HG03135 (cell line): ENCODE measurements around the gene ASAP2.

Experiments
- ATAC-seq: cut with Tn5 transposase; IDR thresholded peaks from one replicate; pipeline ENCODE4 v1.9.1; 2021; ENCODE audit warnings: mild to moderate bottlenecking, moderate library complexity; ENCODE audit not compliant: unreplicated experiment

ASAP2 gene

DNA sequence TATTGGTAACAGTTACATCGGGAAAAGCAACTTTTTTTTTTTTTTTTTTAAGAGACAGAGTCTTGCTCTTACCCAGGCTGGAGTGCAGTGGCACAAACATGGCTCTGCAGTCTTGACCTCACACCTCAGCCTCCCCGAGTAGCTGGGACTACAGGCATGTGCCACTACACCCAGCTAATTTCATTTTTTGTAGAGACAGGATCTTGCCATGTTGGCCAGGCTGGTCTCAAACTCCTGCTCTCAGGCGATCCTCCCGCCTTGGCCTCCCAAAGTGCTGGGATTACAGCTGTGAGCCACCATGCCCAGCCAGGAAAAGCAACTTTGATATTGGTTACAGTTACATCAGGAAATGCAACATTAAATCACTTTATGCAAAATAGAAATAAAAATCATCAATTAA lies 212.1 kb downstream of the ASAP2 start:
- no peak for ATAC-seq

DNA sequence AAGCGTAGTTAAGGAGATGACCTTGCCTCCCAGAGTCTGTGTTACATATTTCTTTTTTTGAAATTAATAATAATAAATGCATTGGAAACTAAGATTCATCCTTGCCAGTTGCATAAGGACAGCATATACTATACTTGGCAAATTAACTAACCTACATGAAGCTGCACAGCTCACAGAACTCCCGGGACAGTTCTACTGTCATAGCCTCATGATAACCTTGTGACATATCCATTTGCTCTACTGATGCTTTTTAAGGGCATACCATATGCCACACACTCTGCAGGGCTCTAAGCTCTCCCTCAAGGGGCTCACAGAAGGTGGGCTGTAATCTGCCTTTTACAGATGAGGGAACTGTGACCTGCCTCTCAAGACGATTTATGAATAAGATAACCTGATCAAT lies 212.9 kb downstream of the ASAP2 start:
- no peak for ATAC-seq

DNA sequence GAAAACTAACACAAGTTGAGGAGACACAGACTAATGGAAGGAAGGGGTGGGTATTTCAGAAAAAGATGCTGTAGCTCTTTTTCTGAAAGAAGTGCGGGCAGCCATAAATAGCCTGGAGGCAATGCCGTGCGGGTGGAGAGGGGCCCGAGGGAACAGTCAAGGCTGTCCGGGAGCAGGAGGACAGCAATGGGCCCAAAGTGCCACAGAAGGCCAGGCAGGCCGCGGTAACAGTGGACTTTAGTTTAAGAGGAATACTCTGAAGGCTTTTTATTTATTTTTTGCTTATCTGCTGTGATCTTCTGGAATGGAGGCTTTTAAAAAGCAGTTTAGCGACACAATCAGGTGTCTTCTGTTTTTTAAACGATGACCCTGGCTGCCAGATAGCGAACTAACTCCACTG lies 213.9 kb downstream of the ASAP2 start:
- ATAC-seq: no peak

DNA sequence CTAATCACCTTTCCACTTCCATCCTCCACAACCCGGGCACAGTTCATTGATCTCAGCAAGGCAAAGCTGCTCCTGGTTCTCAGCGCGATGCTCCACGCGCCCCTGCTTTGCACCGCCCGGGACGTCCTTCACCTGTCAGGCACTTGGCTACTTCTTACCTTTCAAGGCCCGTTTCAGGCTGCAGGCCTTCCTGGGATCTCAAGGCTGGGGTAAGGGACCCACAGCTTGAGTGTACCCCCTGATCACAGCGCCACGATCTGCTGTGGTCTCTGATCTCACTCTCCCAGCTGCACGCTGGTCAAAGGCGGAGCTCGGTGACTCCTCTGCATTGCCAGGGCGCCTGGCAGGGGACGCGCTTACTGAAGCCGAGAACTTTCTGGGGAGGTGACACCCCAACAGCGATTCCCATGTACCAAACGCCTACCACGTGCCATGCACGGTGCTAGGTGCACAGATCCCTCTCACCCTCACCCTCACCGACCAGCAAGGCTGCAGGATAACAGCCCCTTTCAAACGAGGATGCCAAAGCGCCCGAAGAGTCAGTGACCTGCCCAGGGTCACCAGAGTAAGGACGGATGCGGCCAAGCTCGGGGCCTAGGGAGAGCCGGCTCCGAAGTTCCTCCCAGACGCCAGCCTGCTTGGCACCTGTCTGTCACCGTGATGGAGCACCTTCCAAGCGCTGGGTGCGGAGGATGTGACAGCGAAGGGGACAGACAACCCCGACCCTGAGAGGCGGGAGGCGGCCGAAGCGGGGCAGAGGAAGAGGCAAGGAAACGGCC lies 215.9 kb downstream of the ASAP2 start:
- peak; percentile 34 for ATAC-seq

DNA sequence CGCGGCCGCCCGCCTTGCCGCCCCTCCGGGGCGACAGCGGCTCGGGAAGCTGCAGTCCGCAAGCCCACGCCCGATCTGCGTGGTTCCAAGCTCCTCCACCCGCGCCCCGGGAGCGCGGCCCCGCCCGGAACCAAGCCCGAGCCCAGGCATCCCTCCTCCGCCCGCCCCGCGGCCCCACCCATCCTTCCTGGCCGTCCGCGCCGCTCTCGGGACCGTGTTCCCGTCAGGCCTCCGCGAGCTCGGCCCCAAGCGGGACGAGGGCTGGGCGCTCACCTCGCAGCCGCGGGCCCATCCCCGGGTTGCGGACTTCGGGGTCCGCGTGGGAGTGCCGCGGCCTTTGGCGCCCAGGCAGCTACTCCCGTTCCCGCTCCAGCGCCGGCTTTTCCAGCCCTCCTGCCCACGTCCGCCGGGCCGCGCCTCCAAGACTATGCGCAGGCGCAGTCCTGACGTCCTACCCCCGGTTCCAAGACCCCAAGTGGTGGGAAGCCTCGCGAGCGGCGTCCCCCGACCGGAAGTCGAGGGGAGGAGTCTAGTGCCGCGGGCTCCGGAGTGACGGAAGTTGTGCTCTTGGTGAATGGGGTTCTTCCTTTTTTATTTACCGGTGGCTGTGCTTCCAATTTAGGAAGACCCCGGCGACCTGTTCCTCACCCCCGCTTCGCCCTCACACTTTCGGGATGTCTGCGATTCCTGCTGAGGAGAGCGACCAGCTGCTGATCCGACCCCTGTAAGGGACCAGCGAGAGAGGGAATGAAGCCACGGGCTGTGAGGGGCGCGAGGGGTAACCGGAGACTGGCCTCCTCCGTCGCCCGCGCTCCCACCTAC lies 216.7 kb downstream of the ASAP2 start, which contains the start of the genes CPSF3 and ITGB1BP1:
Gene CPSF3 (plus strand): TSS at position 555 of the 822 bp plus-strand sequence. CDS start 120 bp downstream, at position 675.
Gene ITGB1BP1 (minus strand): TSS at position 429 of the 822 bp plus-strand sequence. CDS start 4,831 bp downstream, outside the sequence.
- peak; percentile 86 for ATAC-seq

DNA sequence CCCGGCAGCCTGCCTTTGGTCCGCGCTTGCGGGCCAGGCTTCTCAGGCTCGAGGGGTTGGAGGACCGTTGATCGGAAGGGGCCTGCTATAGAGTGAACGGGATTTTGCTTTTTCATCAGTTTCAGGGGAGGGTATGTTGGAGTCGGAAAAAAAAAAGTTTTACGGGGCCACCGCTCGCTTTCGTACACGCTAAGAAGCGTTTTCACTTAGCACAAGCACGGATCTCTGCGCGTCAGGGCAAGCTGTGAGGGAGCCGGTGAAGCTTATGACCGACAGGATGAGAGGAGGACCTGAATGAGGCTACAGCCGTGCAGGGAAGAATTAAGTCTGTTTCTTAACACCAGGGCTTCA lies 217.3 kb downstream of the ASAP2 start:
- ATAC-seq: peak; percentile 12

DNA sequence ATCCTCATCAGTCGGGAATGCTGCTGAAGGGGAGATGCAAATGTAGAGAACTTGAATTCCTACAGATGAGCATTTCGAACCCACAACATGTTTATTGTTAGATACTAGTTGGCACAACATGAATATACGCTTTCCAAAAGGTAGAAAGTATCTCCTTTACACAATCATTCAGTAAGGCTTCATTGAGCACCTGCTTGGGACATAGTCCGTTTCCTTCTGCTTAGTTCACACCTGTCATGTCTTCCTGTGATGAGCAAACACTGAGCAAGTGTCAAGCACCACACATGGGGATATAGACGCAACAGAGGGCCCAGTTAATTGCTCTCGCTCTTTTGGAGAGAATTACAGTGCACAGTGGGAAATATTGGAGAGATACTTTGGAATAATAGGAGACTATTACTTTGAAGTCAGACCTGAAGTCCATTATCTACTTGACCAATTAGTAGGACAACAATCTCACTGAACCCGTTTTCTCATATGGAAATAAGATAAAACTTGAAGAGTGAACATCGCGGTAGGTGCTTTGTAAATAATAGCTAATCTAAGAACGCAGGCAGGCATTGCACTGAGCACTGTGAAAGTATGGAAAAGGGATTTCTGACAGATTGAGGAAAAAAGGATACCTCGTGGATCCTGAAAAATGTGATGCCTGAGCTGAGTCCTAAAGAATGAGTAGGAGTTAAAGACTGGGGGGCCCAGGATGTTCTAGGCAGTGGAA lies 218.0 kb downstream of the ASAP2 start:
- ATAC-seq: no peak

DNA sequence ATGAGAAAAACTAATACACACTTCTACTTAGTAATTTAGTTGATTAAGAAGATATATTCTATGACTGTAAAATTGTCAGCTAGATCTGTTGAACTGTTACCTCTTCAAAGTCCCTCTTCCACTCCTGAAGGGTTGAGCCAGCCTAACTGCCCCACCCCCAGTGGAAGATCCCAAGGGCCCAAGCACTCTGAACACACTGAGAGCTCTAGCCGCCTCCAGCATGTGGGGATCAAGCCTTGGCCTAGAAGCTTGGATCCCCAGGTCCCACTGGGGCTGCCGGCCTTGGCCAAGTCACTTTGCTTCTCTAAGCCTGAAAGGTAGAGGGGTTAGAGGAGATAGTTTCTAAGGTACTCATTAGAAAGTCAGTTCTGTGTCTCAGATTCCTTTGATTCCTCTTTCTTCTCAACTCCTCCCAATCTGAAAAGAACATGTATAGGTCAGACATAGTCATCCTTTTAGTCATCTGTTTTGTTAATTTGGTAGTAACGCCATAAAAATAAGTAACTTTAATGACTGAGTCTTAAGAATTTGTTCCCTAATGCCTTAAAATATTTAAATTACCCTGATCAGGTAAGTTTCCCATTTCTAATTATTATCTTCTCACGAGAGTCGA lies 222.5 kb downstream of the ASAP2 start:
- no peak for ATAC-seq

DNA sequence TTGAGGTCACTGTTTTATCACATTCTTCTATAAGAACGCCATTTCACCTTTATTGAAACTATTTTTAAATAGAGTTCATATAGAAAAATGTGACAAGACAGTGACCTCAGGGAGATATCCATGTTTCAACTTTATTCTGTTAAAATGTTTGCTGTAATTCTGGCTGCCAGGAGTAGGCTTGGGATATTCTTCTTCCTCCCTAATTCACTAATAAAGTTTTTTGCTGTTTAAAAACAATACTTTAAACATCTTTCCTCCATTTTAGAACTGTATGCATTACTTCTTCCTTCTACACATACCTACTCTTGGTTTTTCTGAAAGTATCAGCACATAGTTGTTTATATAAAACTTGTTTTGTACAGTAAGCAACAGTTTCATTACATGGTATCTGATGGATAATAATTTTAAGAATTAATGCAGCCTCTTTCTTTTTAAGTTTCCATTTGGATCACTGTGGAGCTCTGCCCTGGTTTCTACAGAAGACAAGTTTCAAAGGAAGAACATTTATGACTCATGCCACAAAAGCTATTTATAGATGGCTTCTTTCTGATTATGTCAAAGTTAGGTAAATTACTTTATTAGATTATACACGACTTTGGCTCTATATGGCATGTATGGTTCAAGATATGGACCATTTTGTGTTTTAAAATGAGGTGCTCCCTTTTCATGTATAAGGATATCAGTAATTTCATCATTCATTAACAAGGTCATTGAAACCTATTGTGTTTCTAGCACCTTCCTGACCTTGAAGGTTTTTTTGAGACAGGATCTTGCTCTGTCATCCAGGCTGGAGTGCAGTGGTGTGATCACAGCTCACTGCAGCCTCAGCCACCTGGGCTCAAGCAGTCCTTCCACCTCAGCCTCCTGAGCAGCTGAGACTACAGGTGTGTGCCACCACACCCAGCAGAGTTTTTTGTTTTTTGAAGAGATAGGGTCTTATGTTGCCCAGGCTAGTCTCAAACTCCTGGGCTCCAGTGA lies 224.0 kb downstream of the ASAP2 start:
- no peak for ATAC-seq

DNA sequence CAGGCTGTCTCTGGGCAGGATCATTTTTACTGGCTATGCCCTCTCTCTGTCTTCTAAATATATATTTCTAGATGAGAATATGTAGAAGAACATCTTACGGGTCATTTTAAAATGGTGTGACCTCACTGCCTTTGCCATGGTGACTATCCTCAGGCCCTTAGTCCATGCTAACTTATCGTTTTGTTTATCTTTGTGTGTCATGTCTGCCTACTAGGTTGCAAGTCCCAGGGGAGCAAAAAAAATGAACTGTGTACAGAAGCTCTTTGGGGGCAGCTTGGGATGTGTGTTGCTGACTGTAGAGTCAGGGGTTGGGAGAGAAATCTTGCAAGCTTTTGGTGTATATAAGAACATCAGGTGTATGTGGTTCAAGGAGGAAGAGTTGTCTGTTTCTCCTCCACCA lies 227.9 kb downstream of the ASAP2 start:
- no peak for ATAC-seq

DNA sequence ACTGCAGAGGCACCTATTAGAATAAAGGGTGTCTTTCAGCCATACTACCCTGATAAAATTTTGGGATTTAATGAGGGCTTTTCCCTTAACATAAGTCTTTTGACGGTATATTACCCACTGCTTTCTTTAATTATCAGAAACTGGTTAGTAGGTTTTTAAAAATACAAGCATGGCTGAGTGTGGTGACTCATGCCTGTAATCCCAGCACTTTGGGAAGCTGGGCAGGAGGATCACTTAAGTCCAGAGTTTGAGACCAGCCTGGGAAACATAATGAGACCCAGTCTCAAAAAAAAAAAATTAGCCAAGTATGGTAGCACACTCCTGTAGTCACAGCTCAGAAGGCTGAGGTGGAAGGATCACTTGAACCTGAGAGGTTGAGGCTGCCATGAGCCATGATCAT lies 232.9 kb downstream of the ASAP2 start:
- ATAC-seq: no peak

DNA sequence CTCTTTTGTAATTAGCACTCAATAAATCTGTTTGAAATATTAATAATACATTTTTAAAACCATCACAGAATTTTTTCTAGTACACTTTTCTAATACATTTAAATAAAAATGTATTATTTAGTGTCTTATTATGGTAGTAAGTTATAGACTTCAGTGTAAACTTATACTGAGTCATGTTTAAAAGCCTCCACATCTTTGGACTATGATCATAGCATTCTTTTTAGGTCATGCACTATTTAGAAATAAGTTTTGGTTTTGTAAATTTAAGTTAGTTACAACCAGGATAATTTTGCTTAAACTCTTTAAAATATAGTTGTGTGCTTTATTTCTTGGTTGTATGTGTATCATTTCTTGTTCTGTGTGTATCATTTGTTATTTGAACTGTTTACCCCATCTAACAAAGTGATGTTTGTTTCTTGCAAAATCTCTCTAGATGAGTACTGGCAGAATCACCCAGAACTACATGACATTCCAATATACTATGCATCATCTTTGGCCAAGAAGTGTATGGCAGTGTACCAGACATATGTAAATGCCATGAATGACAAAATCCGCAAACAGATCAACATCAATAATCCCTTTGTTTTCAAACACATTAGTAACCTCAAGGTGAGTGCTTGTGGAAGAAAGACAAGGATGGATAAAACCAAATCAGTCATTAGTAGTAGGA lies 233.6 kb downstream of the ASAP2 start:
- ATAC-seq: no peak

DNA sequence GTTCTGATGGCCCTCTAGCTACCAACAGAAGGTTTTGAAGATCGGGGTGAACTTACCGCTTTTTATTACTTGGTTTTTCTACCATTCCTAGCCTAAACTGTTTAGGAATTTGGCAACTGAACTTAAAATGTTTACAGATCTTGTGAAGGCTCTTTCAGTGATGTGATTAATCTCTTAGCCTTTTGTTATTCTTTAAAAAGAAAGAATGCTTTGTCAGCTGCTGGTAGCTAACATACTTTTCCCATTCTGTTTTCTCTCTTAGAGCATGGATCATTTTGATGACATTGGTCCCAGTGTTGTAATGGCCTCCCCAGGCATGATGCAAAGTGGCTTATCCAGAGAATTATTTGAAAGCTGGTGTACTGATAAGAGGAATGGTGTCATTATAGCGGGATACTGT lies 234.9 kb downstream of the ASAP2 start:
- no peak for ATAC-seq

DNA sequence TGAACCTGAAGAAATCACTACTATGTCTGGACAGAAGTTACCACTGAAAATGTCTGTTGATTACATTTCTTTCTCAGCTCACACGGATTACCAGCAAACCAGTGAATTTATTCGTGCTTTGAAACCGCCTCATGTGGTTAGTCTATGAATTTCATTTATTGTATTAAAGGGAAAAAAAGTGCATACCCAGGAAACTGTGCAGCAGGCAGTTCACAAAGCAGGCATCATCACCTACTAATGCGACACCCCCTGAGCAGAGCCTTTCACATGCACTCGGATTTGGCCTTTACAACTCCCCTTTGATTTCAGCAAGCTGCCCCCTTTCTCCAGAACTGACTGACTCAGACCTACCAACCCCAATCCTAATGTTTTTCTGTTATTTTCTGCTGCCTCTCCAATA lies 236.9 kb downstream of the ASAP2 start:
- ATAC-seq: no peak

DNA sequence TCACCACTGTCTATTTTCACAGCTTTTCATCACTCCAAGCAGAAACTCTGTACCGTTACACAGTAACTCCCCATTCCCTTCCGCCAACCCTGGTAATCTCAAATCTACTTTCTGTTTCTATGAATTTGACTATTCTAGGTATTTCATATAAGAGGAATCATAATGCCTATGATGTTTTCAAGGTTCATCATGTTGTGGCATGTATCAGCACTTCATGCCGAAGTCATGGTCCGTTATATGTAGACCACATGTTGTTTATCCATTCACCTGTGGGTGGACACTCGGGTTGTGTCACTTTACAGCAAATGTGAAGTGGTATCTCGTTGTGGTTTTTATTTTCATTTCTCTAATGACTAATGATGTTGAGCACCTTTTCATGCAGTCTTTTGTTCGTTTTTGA lies 238.5 kb downstream of the ASAP2 start:
- ATAC-seq: no peak

DNA sequence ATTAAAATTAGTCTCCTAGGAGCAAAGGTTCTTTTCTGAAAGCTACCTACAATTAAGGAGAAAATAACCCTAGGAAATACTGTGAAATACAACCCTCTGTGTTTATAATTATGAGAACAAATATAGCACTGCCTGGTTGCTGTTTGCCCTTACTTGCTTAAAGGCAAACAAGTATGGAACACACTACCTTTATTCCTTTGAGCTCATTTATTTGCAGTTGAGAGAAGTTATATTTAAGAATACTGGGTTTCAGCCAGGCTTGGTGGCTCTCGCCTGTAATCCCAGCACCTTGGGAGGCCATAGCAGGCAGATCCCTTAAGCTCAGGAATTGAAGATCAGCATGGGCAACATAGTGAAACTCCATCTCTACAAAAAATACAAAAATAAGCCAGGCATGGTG lies 244.6 kb downstream of the ASAP2 start:
- no peak for ATAC-seq
